Measurements from ENCODE around the gene POT1. TPM values are rescaled to one million over a fixed set of nuclear protein-coding genes. Genes with fewer than 3 reads are reported as not detected.

POT1 gene
- total RNA-seq, 1 experiment from 2014 or later: 20.2 TPM

DNA sequence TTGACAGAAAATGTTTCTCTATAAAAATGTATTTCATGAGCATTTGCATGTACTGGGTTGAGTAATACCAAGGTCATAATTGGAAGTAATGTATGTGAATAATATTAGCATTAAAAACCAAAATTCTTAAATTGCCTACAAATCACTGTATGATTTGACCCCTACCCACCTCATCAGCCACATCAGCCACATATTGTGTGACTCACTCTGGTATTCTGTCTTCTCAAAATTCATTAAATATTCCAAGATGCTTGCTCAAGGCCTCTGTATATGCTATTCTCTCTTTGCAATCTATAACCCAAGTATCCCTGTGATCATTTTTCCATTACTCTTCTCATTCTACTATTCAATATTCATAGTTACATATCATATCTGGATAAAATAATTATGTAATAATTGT is 21.4 kb downstream of the POT1 start:
- DNase-seq (ENCODE audit: low spot score) (no peak), ATAC-seq (no peak)
- H3K4me3 Mint-ChIP-seq: no peak overlapping the region
- ChIA-PET CTCF (no interaction called here), POLR2A (no interaction called here)
- peaks cover 17% of the 10 kb centered on the region for H3K9me3 Mint-ChIP-seq
- no peaks in the 10 kb centered on the region for H3K27me3 Mint-ChIP-seq (ENCODE audit: low read depth)
- no peaks in the 10 kb centered on the region for H3K4me1 Mint-ChIP-seq
- no peak overlapping the region for H3K27ac Mint-ChIP-seq
- no peaks in the 10 kb centered on the region for H3K36me3 Mint-ChIP-seq
- TF ChIP-seq, protein P1, sequence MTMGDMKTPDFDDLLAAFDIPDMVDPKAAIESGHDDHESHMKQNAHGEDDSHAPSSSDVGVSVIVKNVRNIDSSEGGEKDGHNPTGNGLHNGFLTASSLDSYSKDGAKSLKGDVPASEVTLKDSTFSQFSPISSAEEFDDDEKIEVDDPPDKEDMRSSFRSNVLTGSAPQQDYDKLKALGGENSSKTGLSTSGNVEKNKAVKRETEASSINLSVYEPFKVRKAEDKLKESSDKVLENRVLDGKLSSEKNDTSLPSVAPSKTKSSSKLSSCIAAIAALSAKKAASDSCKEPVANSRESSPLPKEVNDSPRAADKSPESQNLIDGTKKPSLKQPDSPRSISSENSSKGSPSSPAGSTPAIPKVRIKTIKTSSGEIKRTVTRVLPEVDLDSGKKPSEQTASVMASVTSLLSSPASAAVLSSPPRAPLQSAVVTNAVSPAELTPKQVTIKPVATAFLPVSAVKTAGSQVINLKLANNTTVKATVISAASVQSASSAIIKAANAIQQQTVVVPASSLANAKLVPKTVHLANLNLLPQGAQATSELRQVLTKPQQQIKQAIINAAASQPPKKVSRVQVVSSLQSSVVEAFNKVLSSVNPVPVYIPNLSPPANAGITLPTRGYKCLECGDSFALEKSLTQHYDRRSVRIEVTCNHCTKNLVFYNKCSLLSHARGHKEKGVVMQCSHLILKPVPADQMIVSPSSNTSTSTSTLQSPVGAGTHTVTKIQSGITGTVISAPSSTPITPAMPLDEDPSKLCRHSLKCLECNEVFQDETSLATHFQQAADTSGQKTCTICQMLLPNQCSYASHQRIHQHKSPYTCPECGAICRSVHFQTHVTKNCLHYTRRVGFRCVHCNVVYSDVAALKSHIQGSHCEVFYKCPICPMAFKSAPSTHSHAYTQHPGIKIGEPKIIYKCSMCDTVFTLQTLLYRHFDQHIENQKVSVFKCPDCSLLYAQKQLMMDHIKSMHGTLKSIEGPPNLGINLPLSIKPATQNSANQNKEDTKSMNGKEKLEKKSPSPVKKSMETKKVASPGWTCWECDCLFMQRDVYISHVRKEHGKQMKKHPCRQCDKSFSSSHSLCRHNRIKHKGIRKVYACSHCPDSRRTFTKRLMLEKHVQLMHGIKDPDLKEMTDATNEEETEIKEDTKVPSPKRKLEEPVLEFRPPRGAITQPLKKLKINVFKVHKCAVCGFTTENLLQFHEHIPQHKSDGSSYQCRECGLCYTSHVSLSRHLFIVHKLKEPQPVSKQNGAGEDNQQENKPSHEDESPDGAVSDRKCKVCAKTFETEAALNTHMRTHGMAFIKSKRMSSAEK (CRISPR knock-in tag; IDR thresholded peaks at IDR 0.05; ENCODE audit: borderline replicate concordance): no peak
- TF ChIP-seq MYBL2 (CRISPR knock-in tag; IDR thresholded peaks at IDR 0.05) (no peak), ZBTB21 (CRISPR knock-in tag; IDR thresholded peaks at IDR 0.05; ENCODE audit: borderline replicate concordance) (no peak), FOXJ3 (CRISPR knock-in tag; IDR thresholded peaks at IDR 0.05; ENCODE audit: borderline replicate concordance) (no peak), FOXK1 (CRISPR knock-in tag; IDR thresholded peaks at IDR 0.05) (no peak)

- ChIA-PET CTCF (no interaction called here), POLR2A (no interaction called here)
- no peak for ATAC-seq
Measured at GRCh38 chr7:124907490-124907889, 22.1 kb downstream of the POT1 start.

More at GRCh38 chr7:124907490-124907889, 22.1 kb downstream of the POT1 start:
- no peak for DNase-seq (ENCODE audit: low spot score)
- Mint-ChIP-seq H3K4me3 (no peak overlapping the region), H3K27me3 (ENCODE audit: low read depth) (no peaks in the 10 kb centered on the region), H3K27ac (no peak overlapping the region), H3K4me1 (no peaks in the 10 kb centered on the region), H3K36me3 (peaks cover 3% of the 10 kb centered on the region; the same call in 1 of the 2 replicates), H3K9me3 (peaks cover 22% of the 10 kb centered on the region)
- TF ChIP-seq ZNF281 (CRISPR knock-in tag; IDR thresholded peaks at IDR 0.05) (no peak), RORB (CRISPR knock-in tag; IDR thresholded peaks at IDR 0.05) (no peak), JUN (CRISPR knock-in tag; IDR thresholded peaks at IDR 0.05) (no peak), ARID4B (CRISPR knock-in tag; IDR thresholded peaks at IDR 0.05; ENCODE audit: borderline replicate concordance) (no peak), CTCF (IDR thresholded peaks at IDR 0.05) (no peak), GTF2I (CRISPR knock-in tag; conservative IDR thresholded peaks at IDR 0.05) (no peak), ZBTB21 (CRISPR knock-in tag; IDR thresholded peaks at IDR 0.05; ENCODE audit: borderline replicate concordance) (no peak), TEAD4 (CRISPR knock-in tag; IDR thresholded peaks at IDR 0.05) (no peak)
- TF ChIP-seq, protein P2, sequence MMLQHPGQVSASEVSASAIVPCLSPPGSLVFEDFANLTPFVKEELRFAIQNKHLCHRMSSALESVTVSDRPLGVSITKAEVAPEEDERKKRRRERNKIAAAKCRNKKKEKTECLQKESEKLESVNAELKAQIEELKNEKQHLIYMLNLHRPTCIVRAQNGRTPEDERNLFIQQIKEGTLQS (CRISPR knock-in tag; conservative IDR thresholded peaks at IDR 0.05): no peak

Measured in WTC11 (cell line).